ENCODE results near the gene CBFB.

The CBFB gene

DNA sequence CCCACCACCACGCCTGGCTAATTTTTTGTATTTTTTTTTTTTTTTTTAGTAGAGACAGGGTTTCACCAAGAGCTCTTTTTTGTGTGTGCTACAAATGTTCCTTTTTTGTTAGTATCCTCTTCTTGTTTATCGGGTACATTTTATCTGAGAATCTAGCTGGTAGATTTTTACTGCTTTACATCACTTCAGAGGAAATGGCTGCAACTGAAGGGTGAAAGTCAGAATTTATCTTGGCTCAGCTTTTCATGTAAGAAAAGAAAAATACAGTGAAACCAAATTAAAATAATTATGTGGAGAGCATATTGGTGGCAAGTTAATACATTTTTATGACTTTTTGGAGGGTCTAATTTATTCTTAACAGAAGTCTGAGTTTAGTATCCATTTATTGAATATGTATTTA, 26.0 kb downstream of the CBFB start:
- DNase-seq (ENCODE audit: low spot score) = no peak
- TF ChIP-seq, protein P1, sequence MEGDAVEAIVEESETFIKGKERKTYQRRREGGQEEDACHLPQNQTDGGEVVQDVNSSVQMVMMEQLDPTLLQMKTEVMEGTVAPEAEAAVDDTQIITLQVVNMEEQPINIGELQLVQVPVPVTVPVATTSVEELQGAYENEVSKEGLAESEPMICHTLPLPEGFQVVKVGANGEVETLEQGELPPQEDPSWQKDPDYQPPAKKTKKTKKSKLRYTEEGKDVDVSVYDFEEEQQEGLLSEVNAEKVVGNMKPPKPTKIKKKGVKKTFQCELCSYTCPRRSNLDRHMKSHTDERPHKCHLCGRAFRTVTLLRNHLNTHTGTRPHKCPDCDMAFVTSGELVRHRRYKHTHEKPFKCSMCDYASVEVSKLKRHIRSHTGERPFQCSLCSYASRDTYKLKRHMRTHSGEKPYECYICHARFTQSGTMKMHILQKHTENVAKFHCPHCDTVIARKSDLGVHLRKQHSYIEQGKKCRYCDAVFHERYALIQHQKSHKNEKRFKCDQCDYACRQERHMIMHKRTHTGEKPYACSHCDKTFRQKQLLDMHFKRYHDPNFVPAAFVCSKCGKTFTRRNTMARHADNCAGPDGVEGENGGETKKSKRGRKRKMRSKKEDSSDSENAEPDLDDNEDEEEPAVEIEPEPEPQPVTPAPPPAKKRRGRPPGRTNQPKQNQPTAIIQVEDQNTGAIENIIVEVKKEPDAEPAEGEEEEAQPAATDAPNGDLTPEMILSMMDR (IDR thresholded peaks at IDR 0.05; ENCODE audit: extremely low read depth, insufficient read depth, missing control alignments) = no peak
- in situ Hi-C loops (cut with MboI; ENCODE audit: low pct_unique_long_range_greater_than_20kb, low sequenced_read_pairs, unreplicated experiment) = no loop called here

DNA sequence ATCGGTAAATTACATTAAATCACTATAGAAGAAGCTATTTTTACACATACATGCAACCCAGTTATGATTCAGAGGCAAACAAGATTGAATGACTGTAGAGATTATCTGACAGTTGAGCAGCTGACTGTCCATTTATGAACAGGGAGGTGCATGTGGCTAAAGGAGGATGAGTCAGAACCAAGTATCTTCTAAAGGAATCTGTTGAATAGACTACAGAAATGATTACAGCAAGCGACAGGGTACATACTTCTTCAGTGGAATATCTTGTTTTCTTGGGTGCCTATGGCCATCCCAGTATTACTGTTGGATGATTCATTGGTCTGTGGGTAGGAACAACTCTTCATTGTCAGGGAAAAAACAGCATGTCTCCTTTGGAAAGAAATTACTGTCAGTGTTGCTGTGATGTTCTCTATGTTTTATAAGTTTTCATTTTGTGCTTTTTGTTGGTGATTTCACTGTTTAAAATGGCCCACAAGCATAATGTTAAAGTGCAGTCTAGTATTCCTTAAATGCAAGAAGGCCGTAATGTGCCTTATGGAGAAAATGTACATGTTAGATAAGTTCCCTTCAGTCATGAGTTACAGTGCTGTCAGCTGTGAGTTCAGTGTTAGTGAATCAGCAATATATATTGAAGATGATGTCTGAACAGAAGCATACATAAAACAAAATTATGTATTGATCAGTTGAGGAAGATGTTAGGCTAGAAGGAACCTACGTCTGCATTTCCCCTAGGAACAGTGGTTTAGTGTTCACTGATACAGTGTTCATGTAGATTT, 27.0 kb downstream of the CBFB start:
- peak; percentile 61 for DNase-seq (ENCODE audit: low spot score)
- TF ChIP-seq, protein P1 (IDR thresholded peaks at IDR 0.05; ENCODE audit: extremely low read depth, insufficient read depth, missing control alignments) = no peak
- in situ Hi-C loops (cut with MboI; ENCODE audit: low pct_unique_long_range_greater_than_20kb, low sequenced_read_pairs, unreplicated experiment) = no loop called here

- DNase-seq (ENCODE audit: low spot score) = no peak
- in situ Hi-C loops (cut with MboI; ENCODE audit: low pct_unique_long_range_greater_than_20kb, low sequenced_read_pairs, unreplicated experiment) = no loop called here
- TF ChIP-seq, protein P1 (IDR thresholded peaks at IDR 0.05; ENCODE audit: extremely low read depth, insufficient read depth, missing control alignments) = no peak
These were observed 34.1 kb downstream of the CBFB start for GRCh38 chr16:67063008-67063407.

DNA sequence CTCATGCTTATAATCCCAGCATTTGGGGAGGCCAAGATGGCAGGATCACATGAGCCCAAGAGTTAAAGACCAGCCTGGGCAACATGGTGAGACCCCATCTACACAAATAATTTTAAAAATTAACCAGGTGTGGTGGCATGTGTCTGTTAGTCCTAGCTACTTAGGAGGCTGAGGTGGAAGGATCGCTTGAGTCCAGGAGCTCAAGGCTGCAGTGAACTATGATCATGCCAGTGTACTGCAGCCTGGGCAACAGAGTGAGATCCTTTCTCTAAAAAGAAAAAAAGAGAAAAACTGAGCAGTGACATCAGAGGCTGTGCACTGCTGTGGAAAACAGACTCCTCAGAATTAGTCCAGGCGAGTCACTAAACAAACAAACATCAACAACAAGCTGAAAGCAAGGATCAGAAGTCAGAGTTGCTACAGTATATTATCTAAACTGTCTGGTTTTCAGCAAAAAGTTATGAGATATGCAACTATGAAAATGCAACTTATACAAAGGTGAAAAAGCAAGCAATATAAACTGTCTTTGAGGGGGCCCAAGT, 39.3 kb downstream of the CBFB start:
- in situ Hi-C loops (cut with MboI; ENCODE audit: low pct_unique_long_range_greater_than_20kb, low sequenced_read_pairs, unreplicated experiment) = no loop called here
- no peak for DNase-seq (ENCODE audit: low spot score)
- TF ChIP-seq, protein P1 (IDR thresholded peaks at IDR 0.05; ENCODE audit: extremely low read depth, insufficient read depth, missing control alignments) = no peak

GRCh38 chr16:67071476-67072048, 42.6 kb downstream of the CBFB start:
- in situ Hi-C loops (cut with MboI; ENCODE audit: low pct_unique_long_range_greater_than_20kb, low sequenced_read_pairs, unreplicated experiment) = no loop called here
- TF ChIP-seq, protein P1 (IDR thresholded peaks at IDR 0.05; ENCODE audit: extremely low read depth, insufficient read depth, missing control alignments) = no peak
- DNase-seq (ENCODE audit: low spot score) = no peak

- DNase-seq (ENCODE audit: low spot score) = no peak
- in situ Hi-C loops (cut with MboI; ENCODE audit: low pct_unique_long_range_greater_than_20kb, low sequenced_read_pairs, unreplicated experiment) = no loop called here
- TF ChIP-seq, protein P1 (IDR thresholded peaks at IDR 0.05; ENCODE audit: extremely low read depth, insufficient read depth, missing control alignments) = no peak
These were observed 46.4 kb downstream of the CBFB start for GRCh38 chr16:67075331-67075730.
